Measurements from ENCODE around the gene ZNF148.
A peak's percentile ranks its signal among the peaks of the same experiment; 100 is the strongest.

Gene ZNF148

GRCh38 chr3:125192190-125193035 is 182.7 kb downstream of the ZNF148 start:
- ATAC-seq (no peak), DNase-seq (ENCODE audit: low spot score in 2 of 2) (no peak)
- Mint-ChIP-seq H3K27ac (no peak overlapping the region), H3K4me3 (no peak overlapping the region), H3K9me3 (no peaks in the 10 kb centered on the region), H3K36me3 (no peaks in the 10 kb centered on the region), H3K4me1 (peaks cover 11% of the 10 kb centered on the region)

- DNase-seq (ENCODE audit: low spot score in 2 of 2): no peak
- peaks cover 13% of the 10 kb centered on the region for H3K4me1 Mint-ChIP-seq
- H3K9me3 Mint-ChIP-seq: no peaks in the 10 kb centered on the region
- peak; percentile 41 for ATAC-seq
- H3K4me3 Mint-ChIP-seq: no peak overlapping the region
- no peak overlapping the region for H3K27ac Mint-ChIP-seq
- H3K36me3 Mint-ChIP-seq: no peaks in the 10 kb centered on the region
Measured at GRCh38 chr3:125191730-125192129, 183.4 kb downstream of the ZNF148 start.

- H3K4me1 Mint-ChIP-seq: peaks cover 16% of the 10 kb centered on the region
- no peaks in the 10 kb centered on the region for H3K36me3 Mint-ChIP-seq
- H3K9me3 Mint-ChIP-seq: no peaks in the 10 kb centered on the region
- no peak for DNase-seq (ENCODE audit: low spot score in 2 of 2)
- peak; percentile 35 for ATAC-seq
- no peak overlapping the region for H3K27ac Mint-ChIP-seq
- no peak overlapping the region for H3K4me3 Mint-ChIP-seq
Measured at GRCh38 chr3:125191256-125191655, 183.9 kb downstream of the ZNF148 start.

- no peaks in the 10 kb centered on the region for H3K36me3 Mint-ChIP-seq
- DNase-seq (ENCODE audit: low spot score in 2 of 2) (no peak), ATAC-seq (no peak)
- no peaks in the 10 kb centered on the region for H3K9me3 Mint-ChIP-seq
- H3K4me3 Mint-ChIP-seq: no peak overlapping the region
- H3K4me1 Mint-ChIP-seq: peaks cover 16% of the 10 kb centered on the region
- H3K27ac Mint-ChIP-seq: no peak overlapping the region
Measured at GRCh38 chr3:125190786-125191185, 184.3 kb downstream of the ZNF148 start.

- Mint-ChIP-seq H3K27ac (no peak overlapping the region), H3K4me3 (no peak overlapping the region), H3K36me3 (no peaks in the 10 kb centered on the region), H3K9me3 (no peaks in the 10 kb centered on the region), H3K4me1 (peaks cover 4% of the 10 kb centered on the region)
- ATAC-seq: no peak
- no peak for DNase-seq (ENCODE audit: low spot score in 2 of 2)
Measured at GRCh38 chr3:125189378-125190165, 185.6 kb downstream of the ZNF148 start.

GRCh38 chr3:125188955-125189354 is 186.2 kb downstream of the ZNF148 start:
- DNase-seq (ENCODE audit: low spot score in 2 of 2): no peak
- Mint-ChIP-seq H3K27ac (no peak overlapping the region), H3K4me3 (no peak overlapping the region), H3K9me3 (no peaks in the 10 kb centered on the region), H3K36me3 (no peaks in the 10 kb centered on the region), H3K4me1 (peaks cover 4% of the 10 kb centered on the region)
- ATAC-seq: no peak

GRCh38 chr3:125187599-125187910 is 187.6 kb downstream of the ZNF148 start:
- DNase-seq (ENCODE audit: low spot score in 2 of 2) (no peak), ATAC-seq (no peak)
- no peaks in the 10 kb centered on the region for H3K9me3 Mint-ChIP-seq
- H3K36me3 Mint-ChIP-seq: no peaks in the 10 kb centered on the region
- H3K27ac Mint-ChIP-seq: no peak overlapping the region
- no peak overlapping the region for H3K4me3 Mint-ChIP-seq
- H3K4me1 Mint-ChIP-seq: peaks cover 4% of the 10 kb centered on the region

- H3K36me3 Mint-ChIP-seq: no peaks in the 10 kb centered on the region
- H3K4me1 Mint-ChIP-seq: peaks cover 4% of the 10 kb centered on the region
- H3K4me3 Mint-ChIP-seq: no peak overlapping the region
Measured at GRCh38 chr3:125186800-125187598, 188.1 kb downstream of the ZNF148 start.

GRCh38 chr3:125186261-125186787 is 188.8 kb downstream of the ZNF148 start:
- no peak overlapping the region for H3K4me3 Mint-ChIP-seq
- H3K36me3 Mint-ChIP-seq: no peaks in the 10 kb centered on the region
- H3K27ac Mint-ChIP-seq: no peak overlapping the region
- ATAC-seq: peak; percentile 53
- no peak for DNase-seq (ENCODE audit: low spot score in 2 of 2)
- H3K4me1 Mint-ChIP-seq: peaks cover 4% of the 10 kb centered on the region
- H3K9me3 Mint-ChIP-seq: no peaks in the 10 kb centered on the region

More at GRCh38 chr3:125186800-125187598, 188.1 kb downstream of the ZNF148 start:
- ATAC-seq (no peak), DNase-seq (ENCODE audit: low spot score in 2 of 2) (no peak)
- no peak overlapping the region for H3K27ac Mint-ChIP-seq
- no peaks in the 10 kb centered on the region for H3K9me3 Mint-ChIP-seq

GRCh38 chr3:125185805-125186204 is 189.3 kb downstream of the ZNF148 start:
- no peak for ATAC-seq
- Mint-ChIP-seq H3K4me3 (no peak overlapping the region), H3K36me3 (no peaks in the 10 kb centered on the region), H3K4me1 (peaks cover 4% of the 10 kb centered on the region), H3K27ac (no peak overlapping the region), H3K9me3 (no peaks in the 10 kb centered on the region)
- DNase-seq (ENCODE audit: low spot score in 2 of 2): no peak

GRCh38 chr3:125179884-125180240 is 195.3 kb downstream of the ZNF148 start:
- Mint-ChIP-seq H3K27ac (no peak overlapping the region), H3K9me3 (no peaks in the 10 kb centered on the region), H3K4me1 (peaks cover 6% of the 10 kb centered on the region), H3K36me3 (no peaks in the 10 kb centered on the region), H3K4me3 (no peak overlapping the region)
- DNase-seq (ENCODE audit: low spot score in 2 of 2) (no peak), ATAC-seq (no peak)

- no peaks in the 10 kb centered on the region for H3K36me3 Mint-ChIP-seq
Measured at GRCh38 chr3:125179143-125179883, 195.8 kb downstream of the ZNF148 start.

GRCh38 chr3:125177746-125178145 is 197.4 kb downstream of the ZNF148 start:
- no peaks in the 10 kb centered on the region for H3K36me3 Mint-ChIP-seq
- no peak overlapping the region for H3K27ac Mint-ChIP-seq
- peaks cover 3% of the 10 kb centered on the region for H3K9me3 Mint-ChIP-seq
- ATAC-seq (no peak), DNase-seq (ENCODE audit: low spot score in 2 of 2) (no peak)
- H3K4me3 Mint-ChIP-seq: no peak overlapping the region
- peaks cover 6% of the 10 kb centered on the region for H3K4me1 Mint-ChIP-seq

More at GRCh38 chr3:125179143-125179883, 195.8 kb downstream of the ZNF148 start:
- DNase-seq (ENCODE audit: low spot score in 2 of 2) (no peak), ATAC-seq (no peak)
- no peak overlapping the region for H3K27ac Mint-ChIP-seq
- peaks cover 6% of the 10 kb centered on the region for H3K4me1 Mint-ChIP-seq
- no peak overlapping the region for H3K4me3 Mint-ChIP-seq
- H3K9me3 Mint-ChIP-seq: no peaks in the 10 kb centered on the region

All from stimulated activated effector memory CD8-positive, alpha-beta T cell treated with anti-CD3 and anti-CD28 coated beads, Interleukin-12 subunit alpha, Interleukin-12 subunit beta, amount 100 ng/mL, for 72 hours (primary cell).